ENCODE results near the gene RIN2. TPM values are rescaled to one million over a fixed set of nuclear protein-coding genes. Genes with fewer than 3 reads are reported as not detected.
"Not testable (repeated sequence)": the region's sequence is repeated elsewhere in the genome, so short reads cannot be mapped to it uniquely, and the experiment has no call there.

The RIN2 gene
- total and polyA plus RNA-seq, 3 experiments from 2014 or later: 0.37 to 0.49 TPM; not detected in 1

- H3K9me3 Mint-ChIP-seq; H3K36me3 ChIP-seq (ENCODE audit: insufficient read depth, low read length); H3K4me1 Mint-ChIP-seq; DNase-seq; H3K36me3 Mint-ChIP-seq; H3K9me3 ChIP-seq (ENCODE audit: low read length); H3K27me3 Mint-ChIP-seq; H3K4me3 Mint-ChIP-seq; H3K27me3 ChIP-seq (ENCODE audit: insufficient read depth, low read length, poor library complexity, severe bottlenecking); H3K4me1 ChIP-seq (ENCODE audit: insufficient read depth, low read length); POLR2A ChIA-PET; CTCF ChIA-PET; H3K27ac ChIP-seq (ENCODE audit: low read depth, low read length); H3K27ac Mint-ChIP-seq; H3K4me3 ChIP-seq (ENCODE audit: low read length): not testable (repeated sequence)
These were observed 48.2 kb downstream of the RIN2 start for GRCh38 chr20:19806276-19806675.

- Mint-ChIP-seq H3K4me3 (no peak overlapping the region), H3K9me3 (peaks cover 0 to 4% (median 0%) of the 10 kb centered on the region in 5 donors), H3K27me3 (peaks cover 1 to 8% of the 10 kb centered on the region in 2 donors), H3K36me3 (no peaks in the 10 kb centered on the region), H3K27ac (no peak overlapping the region), H3K4me1 (peaks cover 0 to 6% (median 0%) of the 10 kb centered on the region in 3 donors)
- no peak overlapping the region for H3K4me3 ChIP-seq (ENCODE audit: low read length)
- ChIA-PET CTCF (interaction anchor here (1.4 kb wide), 1 partner anchor 21 kb away, joined by 3 read pairs; no protein-coding TSS in a partner anchor), POLR2A (no interaction called here)
- H3K27ac ChIP-seq (ENCODE audit: low read depth, low read length): no peak overlapping the region
- H3K36me3 ChIP-seq (ENCODE audit: insufficient read depth, low read length): no peaks in the 10 kb centered on the region
- no peak for DNase-seq
- H3K9me3 ChIP-seq (ENCODE audit: low read length): no peaks in the 10 kb centered on the region
- no peaks in the 10 kb centered on the region for H3K27me3 ChIP-seq (ENCODE audit: insufficient read depth, low read length, poor library complexity, severe bottlenecking)
- H3K4me1 ChIP-seq (ENCODE audit: insufficient read depth, low read length): no peaks in the 10 kb centered on the region
These were observed 48.7 kb downstream of the RIN2 start for GRCh38 chr20:19806806-19807190.

GRCh38 chr20:19807191-19807945 lies 49.3 kb downstream of the RIN2 start:
- peaks cover 1 to 8% of the 10 kb centered on the region in 2 donors for H3K27me3 Mint-ChIP-seq
- H3K9me3 Mint-ChIP-seq: peaks cover 0 to 4% (median 0%) of the 10 kb centered on the region in 5 donors
- no peaks in the 10 kb centered on the region for H3K36me3 ChIP-seq (ENCODE audit: insufficient read depth, low read length)
- H3K4me1 ChIP-seq (ENCODE audit: insufficient read depth, low read length): no peaks in the 10 kb centered on the region
- DNase-seq: no peak
- H3K4me1 Mint-ChIP-seq: peaks cover 0 to 6% (median 0%) of the 10 kb centered on the region in 3 donors
- H3K4me3 Mint-ChIP-seq: no peak overlapping the region
- H3K4me3 ChIP-seq (ENCODE audit: low read length): no peak overlapping the region
- H3K36me3 Mint-ChIP-seq: no peaks in the 10 kb centered on the region
- no peak overlapping the region for H3K27ac ChIP-seq (ENCODE audit: low read depth, low read length)
- H3K9me3 ChIP-seq (ENCODE audit: low read length): no peaks in the 10 kb centered on the region
- CTCF ChIA-PET: interaction anchor here (1.4 kb wide), 1 partner anchor 21 kb away, joined by 3 read pairs; no protein-coding TSS in a partner anchor
- H3K27ac Mint-ChIP-seq: no peak overlapping the region
- POLR2A ChIA-PET: no interaction called here
- no peaks in the 10 kb centered on the region for H3K27me3 ChIP-seq (ENCODE audit: insufficient read depth, low read length, poor library complexity, severe bottlenecking)

Data from CD8-positive, alpha-beta memory T cell (primary cell).